Measurements from ENCODE around the gene MLLT6. TPM values are rescaled to one million over a fixed set of nuclear protein-coding genes. Genes with fewer than 3 reads are reported as not detected.

Gene MLLT6
- total RNA-seq, 1 donor from 2014 or later, result 59.8 TPM

DNA sequence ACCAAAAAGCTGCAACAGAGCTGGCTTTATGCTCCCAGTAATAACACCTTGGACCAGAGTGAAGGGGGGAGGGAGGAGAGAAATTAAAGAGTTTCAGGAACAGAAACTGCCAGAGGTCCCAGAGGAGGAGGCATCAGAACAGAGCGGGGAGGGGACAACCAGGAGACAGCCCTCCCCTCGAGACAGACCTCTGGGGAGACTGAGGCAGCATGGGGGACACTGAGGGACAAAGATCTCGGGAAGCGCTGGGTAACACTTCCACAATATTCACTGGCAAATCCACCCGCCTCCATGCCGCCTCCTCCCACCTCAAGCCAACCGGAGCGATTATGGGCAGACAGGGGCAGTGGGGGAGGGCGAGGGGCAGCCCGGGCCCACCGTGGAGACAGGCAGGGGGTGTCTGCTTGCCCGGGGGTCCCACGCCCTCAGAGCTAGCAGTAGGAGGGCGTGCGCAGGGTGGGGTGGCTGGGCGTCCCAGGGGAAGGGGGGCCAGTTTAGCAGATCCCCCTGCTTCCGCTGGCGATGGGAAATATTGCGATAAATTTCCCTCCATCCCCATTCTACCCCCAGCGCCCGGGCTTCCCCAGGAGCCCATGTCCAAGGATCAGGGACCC lies 41.9 kb downstream of the MLLT6 start:
- H3K27ac Mint-ChIP-seq (ENCODE audit: unreplicated experiment), result peak overlapping the region; percentile 69
- peaks cover 37% of the 10 kb centered on the region for H3K4me1 Mint-ChIP-seq (ENCODE audit: low read depth, unreplicated experiment)
- TF ChIP-seq CTCF (IDR thresholded peaks at IDR 0.05; ENCODE audit: partially characterized antibody, unreplicated experiment), result no peak
- peaks cover 28% of the 10 kb centered on the region for H3K9me3 Mint-ChIP-seq (ENCODE audit: unreplicated experiment)
- H3K27me3 Mint-ChIP-seq (ENCODE audit: unreplicated experiment), result peaks cover 22% of the 10 kb centered on the region
- H3K36me3 Mint-ChIP-seq (ENCODE audit: unreplicated experiment), result peaks cover 5% of the 10 kb centered on the region
- peak; percentile 43 for DNase-seq
- peak overlapping the region; percentile 95 for H3K4me3 Mint-ChIP-seq (ENCODE audit: unreplicated experiment)

GRCh38 chr17:38747463-38748148 lies 42.5 kb downstream of the MLLT6 start:
- no peak for TF ChIP-seq CTCF (IDR thresholded peaks at IDR 0.05; ENCODE audit: partially characterized antibody, unreplicated experiment)
- peaks cover 34% of the 10 kb centered on the region for H3K9me3 Mint-ChIP-seq (ENCODE audit: unreplicated experiment)
- H3K4me1 Mint-ChIP-seq (ENCODE audit: low read depth, unreplicated experiment), result peaks cover 33% of the 10 kb centered on the region
- DNase-seq, result peak; percentile 67
- peak overlapping the region; percentile 89 for H3K27ac Mint-ChIP-seq (ENCODE audit: unreplicated experiment)
- H3K27me3 Mint-ChIP-seq (ENCODE audit: unreplicated experiment), result peaks cover 24% of the 10 kb centered on the region
- H3K36me3 Mint-ChIP-seq (ENCODE audit: unreplicated experiment), result peaks cover 9% of the 10 kb centered on the region
- H3K4me3 Mint-ChIP-seq (ENCODE audit: unreplicated experiment), result peak overlapping the region; percentile 90

DNA sequence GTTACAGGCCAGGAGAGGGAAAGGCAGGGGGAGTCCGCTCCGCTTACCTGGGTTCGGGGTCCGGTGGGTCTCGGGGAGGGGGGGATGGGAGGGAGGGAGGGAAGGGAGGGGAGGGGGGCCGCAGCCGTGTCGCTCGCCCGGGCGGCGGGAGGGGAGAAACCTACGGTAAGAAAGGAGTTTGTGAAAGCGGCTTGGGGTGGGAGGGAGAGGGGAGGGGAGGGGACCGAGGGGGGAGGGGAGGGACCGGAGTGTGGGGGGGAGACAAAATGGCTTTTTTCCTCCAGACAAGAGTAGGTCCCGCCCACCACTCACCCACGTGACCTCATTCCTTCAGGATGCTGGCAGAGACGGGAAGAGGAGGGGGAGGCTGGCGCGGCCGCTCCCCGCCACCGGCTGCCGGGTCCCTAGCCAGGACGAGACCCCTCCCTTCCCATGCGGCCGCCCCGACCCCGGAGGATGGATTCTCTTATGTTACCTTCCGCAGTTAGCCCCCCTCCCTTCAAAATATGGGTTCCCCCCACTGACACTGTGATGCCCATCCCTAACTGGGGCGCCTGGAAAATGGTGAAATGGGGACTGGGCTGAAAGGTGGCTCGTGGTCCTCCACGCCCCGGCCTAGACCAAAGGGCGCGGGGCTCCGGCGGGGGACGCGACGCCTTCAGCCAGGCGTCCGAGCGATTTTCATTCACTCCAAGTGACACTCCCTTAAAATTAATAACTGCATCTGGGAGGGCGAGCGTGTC lies 43.2 kb downstream of the MLLT6 start, which contains the start of gene PCGF2:
PCGF2 (minus strand) TSS at position 188 of the 743 bp plus-strand sequence. CDS start 7,934 bp downstream, outside the sequence.
- Mint-ChIP-seq H3K9me3 (ENCODE audit: unreplicated experiment) (peaks cover 31% of the 10 kb centered on the region), H3K4me3 (ENCODE audit: unreplicated experiment) (peak within 1 kb of the TSS; percentile 100), H3K27me3 (ENCODE audit: unreplicated experiment) (peaks cover 23% of the 10 kb centered on the region), H3K36me3 (ENCODE audit: unreplicated experiment) (peaks cover 10% of the 10 kb centered on the region), H3K4me1 (ENCODE audit: low read depth, unreplicated experiment) (peaks cover 28% of the 10 kb centered on the region), H3K27ac (ENCODE audit: unreplicated experiment) (peak within 1 kb of the TSS; percentile 89)
- TF ChIP-seq CTCF (IDR thresholded peaks at IDR 0.05; ENCODE audit: partially characterized antibody, unreplicated experiment), result no peak
- peak; percentile 96 for DNase-seq

DNA sequence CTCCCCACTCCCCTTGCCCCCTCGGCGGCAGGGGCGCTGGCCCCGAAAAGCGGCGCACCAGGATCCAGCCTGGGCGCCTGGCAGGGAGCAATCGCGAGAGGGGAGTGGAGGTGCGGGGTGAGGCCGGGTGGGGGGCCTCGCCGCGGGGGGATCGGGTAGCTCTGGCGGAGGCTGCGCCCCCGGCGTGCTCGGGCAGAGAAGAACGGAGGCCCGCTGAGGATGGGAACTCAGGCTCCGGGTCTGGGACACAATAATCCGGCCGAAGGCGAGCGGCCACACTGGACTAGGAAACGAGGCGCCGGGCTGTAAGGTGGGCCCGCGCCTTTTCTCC lies 43.8 kb downstream of the MLLT6 start:
- peak overlapping the region; percentile 80 for H3K4me3 Mint-ChIP-seq (ENCODE audit: unreplicated experiment)
- H3K9me3 Mint-ChIP-seq (ENCODE audit: unreplicated experiment), result peaks cover 32% of the 10 kb centered on the region
- peaks cover 24% of the 10 kb centered on the region for H3K27me3 Mint-ChIP-seq (ENCODE audit: unreplicated experiment)
- DNase-seq, result no peak
- H3K4me1 Mint-ChIP-seq (ENCODE audit: low read depth, unreplicated experiment), result peaks cover 23% of the 10 kb centered on the region
- H3K27ac Mint-ChIP-seq (ENCODE audit: unreplicated experiment), result no peak overlapping the region
- TF ChIP-seq CTCF (IDR thresholded peaks at IDR 0.05; ENCODE audit: partially characterized antibody, unreplicated experiment), result no peak
- peaks cover 10% of the 10 kb centered on the region for H3K36me3 Mint-ChIP-seq (ENCODE audit: unreplicated experiment)

All from glutamatergic neuron (in vitro differentiated cells).